ENCODE data around the gene TMX2. TPM values are rescaled to one million over a fixed set of nuclear protein-coding genes. Genes with fewer than 3 reads are reported as not detected.

TMX2 gene
- total RNA-seq, 1 experiment from 2014 or later, result 91.3 TPM

DNA sequence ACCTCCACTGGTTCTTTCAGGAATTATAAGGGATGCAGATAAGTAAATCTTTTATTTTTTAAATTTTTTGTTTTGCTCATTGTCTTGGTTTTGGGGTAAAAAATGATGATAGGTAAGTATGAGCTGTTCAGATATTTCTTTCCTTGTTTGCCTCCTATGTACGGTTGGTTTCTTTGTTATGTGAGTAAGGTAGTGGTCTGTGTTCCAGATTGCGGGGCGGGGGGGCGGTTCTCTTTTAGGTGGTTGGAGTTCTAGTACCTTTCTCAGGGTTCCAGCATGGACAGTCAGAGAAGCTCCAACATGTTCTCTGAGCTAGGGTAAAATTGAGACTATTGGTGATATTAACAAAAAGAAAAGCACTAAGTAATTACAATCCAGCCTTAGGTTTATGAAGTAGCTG lies 51.6 kb downstream of the TMX2 start:
- Histone ChIP-seq H3K23ac (ENCODE audit: insufficient read length, low read depth, low read length) (no peak overlapping the region), H3K18ac (ENCODE audit: insufficient read length, low read depth, low read length) (no peak overlapping the region), H2BK120ac (ENCODE audit: low read depth, low read length, poor library complexity, severe bottlenecking) (no peak overlapping the region), H4K20me1 (ENCODE audit: control insufficient read depth, insufficient read depth, insufficient read length) (no peaks in the 10 kb centered on the region), H4K8ac (replicated peaks; ENCODE audit: insufficient read length, low read depth, low read length) (no peak overlapping the region), H2AK5ac (ENCODE audit: insufficient read length, low read length) (no peak overlapping the region), H2AFZ (ENCODE audit: low read length) (no peak overlapping the region), H3K14ac (ENCODE audit: insufficient read depth, low read length) (no peak overlapping the region), H3K4me1 (ENCODE audit: insufficient read depth, low read length) (no peaks in the 10 kb centered on the region; the same call in 1 of the 2 replicates), H3K23me2 (ENCODE audit: insufficient read length, low read depth, low read length, poor library complexity, severe bottlenecking) (peaks cover 7% of the 10 kb centered on the region), H3T11ph (ENCODE audit: low read length) (no peak overlapping the region), H2BK5ac (ENCODE audit: insufficient read length, low read length) (no peak overlapping the region), H2BK12ac (ENCODE audit: insufficient read length, low read depth, low read length) (no peak overlapping the region), H2BK15ac (ENCODE audit: low read depth, low read length) (no peak overlapping the region), H3K27ac (ENCODE audit: insufficient read length, low read depth, low read length) (no peak overlapping the region), H4K5ac (ENCODE audit: insufficient read length, low read depth, low read length) (no peak overlapping the region), H3K79me2 (ENCODE audit: insufficient read depth, low read length) (peaks cover 50% of the 10 kb centered on the region), H3K27me3 (ENCODE audit: insufficient read depth, low read length) (no peaks in the 10 kb centered on the region), H3K4ac (ENCODE audit: low read depth, low read length) (no peak overlapping the region), H3K9ac (ENCODE audit: extremely low read depth, insufficient read length, low read length) (peak overlapping the region; percentile 99), H4K91ac (ENCODE audit: insufficient read length, low read depth, low read length) (no peak overlapping the region), H2BK20ac (ENCODE audit: low read depth, low read length, poor library complexity, severe bottlenecking) (no peak overlapping the region), H3K79me1 (ENCODE audit: insufficient read depth, low read depth, low read length, poor library complexity, severe bottlenecking) (peaks cover 3% of the 10 kb centered on the region), H3K4me2 (ENCODE audit: insufficient read depth, insufficient read length, low read length) (peak overlapping the region; percentile 92), H3K56ac (ENCODE audit: insufficient read length, low read depth, low read length) (no peak overlapping the region), H3K9me3 (ENCODE audit: control insufficient read depth, low read depth, low read length) (no peaks in the 10 kb centered on the region)
- H3K4me3 Mint-ChIP-seq, result peak overlapping the region; percentile 93 to 96
- DNase-seq, result no peak
- H3K36me3 Mint-ChIP-seq (ENCODE audit: insufficient read depth in 1 of 3, low read depth in 3 of 3), result peaks cover 8 to 27% (median 17%) of the 10 kb centered on the region in 3 experiments; a peak in 6 of 7 replicates
- peak overlapping the region; percentile 79 to 91 (median 88) for H3K27ac Mint-ChIP-seq
- H3K27me3 Mint-ChIP-seq (ENCODE audit: low read depth), result no peaks in the 10 kb centered on the region
- no CpG with 5 or more reads among the region's 4 CpGs for WGBS (ENCODE audit: extremely low coverage, insufficient read length, low lambda C conversion rate)
- TF ChIP-seq, protein P1, sequence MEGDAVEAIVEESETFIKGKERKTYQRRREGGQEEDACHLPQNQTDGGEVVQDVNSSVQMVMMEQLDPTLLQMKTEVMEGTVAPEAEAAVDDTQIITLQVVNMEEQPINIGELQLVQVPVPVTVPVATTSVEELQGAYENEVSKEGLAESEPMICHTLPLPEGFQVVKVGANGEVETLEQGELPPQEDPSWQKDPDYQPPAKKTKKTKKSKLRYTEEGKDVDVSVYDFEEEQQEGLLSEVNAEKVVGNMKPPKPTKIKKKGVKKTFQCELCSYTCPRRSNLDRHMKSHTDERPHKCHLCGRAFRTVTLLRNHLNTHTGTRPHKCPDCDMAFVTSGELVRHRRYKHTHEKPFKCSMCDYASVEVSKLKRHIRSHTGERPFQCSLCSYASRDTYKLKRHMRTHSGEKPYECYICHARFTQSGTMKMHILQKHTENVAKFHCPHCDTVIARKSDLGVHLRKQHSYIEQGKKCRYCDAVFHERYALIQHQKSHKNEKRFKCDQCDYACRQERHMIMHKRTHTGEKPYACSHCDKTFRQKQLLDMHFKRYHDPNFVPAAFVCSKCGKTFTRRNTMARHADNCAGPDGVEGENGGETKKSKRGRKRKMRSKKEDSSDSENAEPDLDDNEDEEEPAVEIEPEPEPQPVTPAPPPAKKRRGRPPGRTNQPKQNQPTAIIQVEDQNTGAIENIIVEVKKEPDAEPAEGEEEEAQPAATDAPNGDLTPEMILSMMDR (conservative IDR thresholded peaks at IDR 0.05), result no peak
- peaks cover 37 to 39% of the 10 kb centered on the region in 2 experiments for H3K4me1 Mint-ChIP-seq
- 0 out of 5 replicates have a peak, but pooled peaks cover 0 to 3% of the 10 kb centered on the region in 2 experiments for H3K9me3 Mint-ChIP-seq

All from H9 (cell line).